Nephron progenitor cell (in vitro differentiated cells): Measurements from ENCODE around the gene HTR3E.
"Not testable (repeated sequence)": the region's sequence is repeated elsewhere in the genome, so short reads cannot be mapped to it uniquely, and the experiment has no call there.

Experiments
- DNase-seq: peaks from one replicate; pipeline ENCODE4 v3.0.0; 2021
- H3K27ac Mint-ChIP-seq: 2 replicates; pipeline ENCODE4 v1.8.0; 2021; ENCODE audit warnings: mild to moderate bottlenecking, moderate library complexity, mixed read lengths
- H3K27me3 Mint-ChIP-seq: 2 replicates; pipeline ENCODE4 v1.8.0; 2021; ENCODE audit warnings: mild to moderate bottlenecking, low read depth, mixed read lengths; ENCODE audit not compliant: poor library complexity
- H3K36me3 Mint-ChIP-seq: 2 replicates; pipeline ENCODE4 v1.8.0; 2021; ENCODE audit warnings: low read depth, mixed read lengths
- H3K4me1 Mint-ChIP-seq: 2 replicates; pipeline ENCODE4 v1.8.0; 2021; ENCODE audit warnings: mixed read lengths
- H3K4me3 Mint-ChIP-seq: 2 replicates; pipeline ENCODE4 v1.8.0; 2021; ENCODE audit warnings: mild to moderate bottlenecking, moderate library complexity, mixed read lengths
- H3K9me3 Mint-ChIP-seq: 2 replicates; pipeline ENCODE4 v1.8.0; 2021; ENCODE audit warnings: mild to moderate bottlenecking, moderate library complexity, mixed read lengths
- TF ChIP-seq, protein P1 (sequence below): fragments of 200-600 bp; sonication (generic); IDR thresholded peaks from 2 replicates; pipeline ENCODE4 v1.5.0; 2021; ENCODE audit warnings: antibody characterized with exemption

The HTR3E gene

DNA sequence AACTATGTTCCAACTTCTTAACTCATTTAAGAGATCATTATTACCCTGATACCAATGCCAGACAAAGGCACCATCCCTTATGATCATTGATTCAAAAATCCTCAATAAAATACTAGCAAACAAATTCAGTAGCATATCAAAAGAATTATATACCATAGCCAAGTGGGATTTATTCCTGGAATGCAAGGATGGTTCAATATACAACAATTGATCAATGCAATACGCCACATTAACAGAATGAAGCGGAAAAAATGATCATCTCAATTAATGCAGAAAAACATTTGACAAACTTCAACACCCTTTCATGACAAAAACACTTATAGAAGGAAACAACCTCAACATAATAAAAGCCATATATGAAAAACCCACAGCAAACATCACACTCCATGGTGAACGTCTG, 4.7 kb upstream of the HTR3E start:
- H3K4me1 Mint-ChIP-seq = no peaks in the 10 kb centered on the region

DNA sequence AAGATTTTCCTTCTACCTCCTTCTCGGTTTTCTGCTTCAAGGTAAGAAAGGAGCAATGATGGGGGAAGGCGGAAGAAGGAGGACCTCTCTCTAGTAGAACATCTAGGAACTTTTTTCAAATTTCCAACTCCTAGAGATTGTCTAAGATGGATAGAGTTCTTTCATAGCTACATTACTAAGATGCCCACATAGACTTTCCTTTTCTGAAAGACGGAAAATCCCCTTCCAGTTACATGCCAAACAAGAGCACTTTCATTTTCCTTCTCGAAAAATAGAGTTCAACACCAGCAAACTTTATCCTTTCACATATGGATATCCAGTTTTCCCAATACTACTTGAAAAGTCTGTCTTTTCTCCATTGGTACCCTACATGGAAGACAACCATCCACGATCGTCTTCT, 692 bp downstream of the HTR3E start:
- no peak overlapping the region for H3K27ac Mint-ChIP-seq
- H3K9me3 Mint-ChIP-seq = peaks cover 11% of the 10 kb centered on the region
- peaks cover 26% of the 10 kb centered on the region for H3K27me3 Mint-ChIP-seq

More for the DNA sequence above, 4.7 kb upstream of the HTR3E start:
- peaks cover 11% of the 10 kb centered on the region for H3K27me3 Mint-ChIP-seq
- H3K9me3 Mint-ChIP-seq = peaks cover 25% of the 10 kb centered on the region
- no peak overlapping the region for H3K27ac Mint-ChIP-seq
- no peak for DNase-seq
- TF ChIP-seq, protein P1, sequence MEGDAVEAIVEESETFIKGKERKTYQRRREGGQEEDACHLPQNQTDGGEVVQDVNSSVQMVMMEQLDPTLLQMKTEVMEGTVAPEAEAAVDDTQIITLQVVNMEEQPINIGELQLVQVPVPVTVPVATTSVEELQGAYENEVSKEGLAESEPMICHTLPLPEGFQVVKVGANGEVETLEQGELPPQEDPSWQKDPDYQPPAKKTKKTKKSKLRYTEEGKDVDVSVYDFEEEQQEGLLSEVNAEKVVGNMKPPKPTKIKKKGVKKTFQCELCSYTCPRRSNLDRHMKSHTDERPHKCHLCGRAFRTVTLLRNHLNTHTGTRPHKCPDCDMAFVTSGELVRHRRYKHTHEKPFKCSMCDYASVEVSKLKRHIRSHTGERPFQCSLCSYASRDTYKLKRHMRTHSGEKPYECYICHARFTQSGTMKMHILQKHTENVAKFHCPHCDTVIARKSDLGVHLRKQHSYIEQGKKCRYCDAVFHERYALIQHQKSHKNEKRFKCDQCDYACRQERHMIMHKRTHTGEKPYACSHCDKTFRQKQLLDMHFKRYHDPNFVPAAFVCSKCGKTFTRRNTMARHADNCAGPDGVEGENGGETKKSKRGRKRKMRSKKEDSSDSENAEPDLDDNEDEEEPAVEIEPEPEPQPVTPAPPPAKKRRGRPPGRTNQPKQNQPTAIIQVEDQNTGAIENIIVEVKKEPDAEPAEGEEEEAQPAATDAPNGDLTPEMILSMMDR = no peak
- no peak overlapping the region for H3K4me3 Mint-ChIP-seq
- no peaks in the 10 kb centered on the region for H3K36me3 Mint-ChIP-seq

DNA sequence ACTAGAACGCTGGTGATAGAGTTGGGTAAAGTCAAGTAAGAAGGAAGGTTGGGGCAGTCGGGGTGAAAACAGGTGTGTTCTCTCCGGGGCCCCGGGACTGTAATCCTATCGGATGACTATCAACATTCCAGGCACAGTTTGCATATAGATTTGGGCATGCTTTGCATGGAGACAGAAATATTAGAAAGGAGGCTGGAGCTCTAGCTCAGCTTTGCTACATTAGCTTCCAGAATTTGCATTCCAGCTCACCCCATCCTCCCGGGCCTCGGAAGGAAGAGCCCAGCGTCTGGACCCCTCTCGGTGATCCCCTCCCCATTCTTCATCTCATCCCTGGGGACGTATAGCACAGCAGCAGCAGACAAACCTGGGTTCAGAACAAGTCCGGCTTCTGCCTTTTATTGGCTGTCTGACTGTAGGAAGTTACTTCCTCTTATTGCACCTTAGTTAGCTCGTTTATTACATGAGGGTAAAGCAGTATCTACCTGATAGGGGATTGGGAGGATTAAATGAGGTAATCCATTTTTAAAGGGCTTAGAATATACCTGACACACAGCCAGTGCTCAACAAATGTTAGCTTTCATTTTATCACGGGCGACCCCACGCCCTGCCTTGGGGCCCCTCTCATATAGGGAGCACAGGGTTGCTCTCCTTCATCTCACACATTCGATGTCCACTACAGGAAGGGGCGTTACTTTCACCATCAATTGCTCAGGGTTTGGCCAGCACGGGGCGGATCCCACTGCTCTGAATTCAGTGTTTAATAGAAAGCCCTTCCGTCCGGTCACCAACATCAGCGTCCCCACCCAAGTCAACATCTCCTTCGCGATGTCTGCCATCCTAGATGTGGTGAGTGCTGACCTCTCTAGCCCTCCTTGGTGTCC, 3.2 kb downstream of the HTR3E start:
- H3K9me3 Mint-ChIP-seq = no peaks in the 10 kb centered on the region
- no peaks in the 10 kb centered on the region for H3K4me1 Mint-ChIP-seq
- no peaks in the 10 kb centered on the region for H3K36me3 Mint-ChIP-seq
- DNase-seq = no peak
- TF ChIP-seq, protein P1 = no peak
- peaks cover 36% of the 10 kb centered on the region for H3K27me3 Mint-ChIP-seq
- no peak overlapping the region for H3K27ac Mint-ChIP-seq
- H3K4me3 Mint-ChIP-seq = no peak overlapping the region

More for the DNA sequence above, 692 bp downstream of the HTR3E start:
- DNase-seq = no peak
- Mint-ChIP-seq H3K4me1 (no peaks in the 10 kb centered on the region), H3K4me3 (no peak overlapping the region), H3K36me3 (no peaks in the 10 kb centered on the region)
- TF ChIP-seq, protein P1 = no peak

DNA sequence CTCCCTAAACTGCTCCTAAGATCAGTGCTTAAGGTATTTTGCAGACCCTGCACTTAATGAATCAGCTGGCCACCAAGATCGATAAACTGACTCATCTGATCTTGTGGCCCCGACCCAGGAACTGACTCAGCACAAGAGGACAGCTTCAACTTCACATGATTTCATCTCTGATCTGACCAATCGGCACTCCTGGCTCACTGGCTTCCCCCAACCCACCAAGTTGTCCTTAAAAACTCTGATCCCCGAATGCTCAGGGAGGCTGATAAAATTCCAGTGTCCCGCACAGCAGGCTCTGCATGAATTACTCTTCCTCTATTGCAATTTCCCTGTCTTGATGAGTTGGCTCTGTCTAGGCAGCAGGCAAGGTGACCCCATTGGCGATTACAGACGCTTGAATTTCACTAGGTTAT, 13.5 kb downstream of the HTR3E start:
- DNase-seq = no peak
- Mint-ChIP-seq H3K9me3 (no peaks in the 10 kb centered on the region), H3K27me3 (peaks cover 24% of the 10 kb centered on the region), H3K36me3 (no peaks in the 10 kb centered on the region), H3K4me1 (no peaks in the 10 kb centered on the region), H3K4me3 (no peak overlapping the region), H3K27ac (no peak overlapping the region)
- TF ChIP-seq, protein P1 = no peak

DNA sequence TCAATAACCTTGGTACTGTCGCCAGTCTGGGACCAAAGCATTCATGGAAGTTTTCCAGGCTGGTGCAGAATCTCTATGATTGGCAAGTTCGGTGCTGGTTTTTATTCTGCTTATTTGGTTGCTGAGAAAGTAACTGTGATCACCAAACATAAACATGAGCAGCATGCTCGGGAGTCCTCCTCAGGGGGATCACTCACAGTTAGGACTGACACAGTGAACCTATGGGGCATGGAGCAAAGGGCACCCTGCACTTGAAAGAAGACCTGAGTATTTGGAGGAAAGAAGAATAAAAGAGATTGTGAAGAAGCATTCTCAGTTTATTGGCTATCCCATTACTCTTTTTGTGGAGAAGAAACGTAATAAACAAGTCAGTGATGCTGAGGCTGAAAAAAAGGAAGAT, 19.2 kb downstream of the HTR3E start:
- H3K27ac Mint-ChIP-seq = no peak overlapping the region
- H3K4me3 Mint-ChIP-seq = no peak overlapping the region
- TF ChIP-seq, protein P1 = no peak
- H3K27me3 Mint-ChIP-seq = peaks cover 52% of the 10 kb centered on the region
- DNase-seq = no peak
- no peaks in the 10 kb centered on the region for H3K4me1 Mint-ChIP-seq
- no peaks in the 10 kb centered on the region for H3K9me3 Mint-ChIP-seq
- no peaks in the 10 kb centered on the region for H3K36me3 Mint-ChIP-seq

DNA sequence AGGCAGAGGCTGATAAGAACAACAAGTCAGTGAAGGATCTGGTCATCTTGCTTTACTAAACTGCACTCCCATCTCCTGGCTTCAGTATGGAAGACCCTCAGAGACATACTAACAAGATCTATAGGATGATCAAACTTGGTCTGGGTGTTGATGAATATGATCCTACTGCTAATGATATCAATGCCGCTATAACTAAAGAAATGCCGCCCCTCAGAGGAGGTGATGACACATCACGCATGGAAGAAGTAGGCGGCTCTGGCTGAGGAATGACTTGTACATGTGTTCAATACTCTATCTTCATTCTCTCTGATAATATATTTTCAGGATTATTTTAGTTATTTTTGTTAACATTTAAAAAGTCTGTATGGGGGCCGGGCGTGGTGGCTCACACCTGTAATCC, 20.8 kb downstream of the HTR3E start:
- H3K9me3 Mint-ChIP-seq = no peaks in the 10 kb centered on the region
- no peak overlapping the region for H3K27ac Mint-ChIP-seq
- H3K4me3 Mint-ChIP-seq = no peak overlapping the region
- DNase-seq = no peak
- TF ChIP-seq, protein P1 = no peak
- peaks cover 52% of the 10 kb centered on the region for H3K27me3 Mint-ChIP-seq
- H3K4me1 Mint-ChIP-seq = no peaks in the 10 kb centered on the region
- no peaks in the 10 kb centered on the region for H3K36me3 Mint-ChIP-seq

DNA sequence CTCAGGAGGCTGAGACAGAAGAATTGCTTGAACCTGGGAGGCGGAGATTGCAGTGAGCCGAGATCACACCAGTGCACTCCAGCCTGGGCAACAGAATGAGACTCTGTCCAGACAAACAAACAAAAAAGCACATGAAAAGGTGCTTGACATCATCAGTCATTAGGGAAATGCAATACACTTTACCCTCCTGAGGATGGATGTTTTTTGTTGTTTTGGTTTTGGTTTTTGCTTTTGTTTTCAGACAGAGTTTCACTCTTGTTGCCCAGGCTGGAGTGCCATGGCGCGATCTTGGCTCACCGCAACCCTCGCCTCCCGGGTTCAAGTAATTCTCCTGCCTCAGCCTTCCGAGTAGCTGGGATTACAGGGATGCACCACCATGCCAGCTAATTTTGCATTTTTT, 24.2 kb downstream of the HTR3E start:
- H3K36me3 Mint-ChIP-seq, H3K4me3 Mint-ChIP-seq, H3K27ac Mint-ChIP-seq, H3K9me3 Mint-ChIP-seq, DNase-seq, H3K4me1 Mint-ChIP-seq: not testable (repeated sequence)
- H3K27me3 Mint-ChIP-seq = peaks cover 38% of the 10 kb centered on the region
